HG02571 (cell line): ENCODE data around the gene AEN.

Experiments used
- ATAC-seq: cut with Tn5 transposase; IDR thresholded peaks from one replicate; pipeline ENCODE4 v1.9.1; 2021; ENCODE audit warnings: mild to moderate bottlenecking, moderate library complexity; ENCODE audit not compliant: unreplicated experiment

The AEN gene

GRCh38 chr15:88620995-88621772 lies at the start of gene AEN:
Gene AEN (plus strand): TSS chr15:88621340. CDS start chr15:88626210, 4,870 bp downstream.
- ATAC-seq = peak; percentile 93

GRCh38 chr15:88571852-88572259 lies 49.3 kb upstream of the AEN start:
- no peak for ATAC-seq

GRCh38 chr15:88574077-88574476 lies 47.1 kb upstream of the AEN start:
- no peak for ATAC-seq

GRCh38 chr15:88574655-88575054 lies 46.5 kb upstream of the AEN start:
- no peak for ATAC-seq

GRCh38 chr15:88579322-88579721 lies 41.8 kb upstream of the AEN start:
- no peak for ATAC-seq

- no peak for ATAC-seq
These were observed 40.6 kb upstream of the AEN start for GRCh38 chr15:88580532-88580931.

- ATAC-seq = no peak
These were observed 34.6 kb upstream of the AEN start for GRCh38 chr15:88586401-88587162.

GRCh38 chr15:88590759-88591158 lies 30.4 kb upstream of the AEN start:
- no peak for ATAC-seq

- ATAC-seq = no peak
These were observed 29.8 kb upstream of the AEN start for GRCh38 chr15:88591384-88591783.

GRCh38 chr15:88603885-88604284 lies 17.3 kb upstream of the AEN start:
- no peak for ATAC-seq

- ATAC-seq = no peak
These were observed 16.6 kb upstream of the AEN start for GRCh38 chr15:88604381-88605188.

- no peak for ATAC-seq
These were observed 15.7 kb upstream of the AEN start for GRCh38 chr15:88605189-88606069.

- no peak for ATAC-seq
These were observed 14.9 kb upstream of the AEN start for GRCh38 chr15:88606070-88606794.

GRCh38 chr15:88607951-88608350 lies 13.2 kb upstream of the AEN start:
- ATAC-seq = no peak

GRCh38 chr15:88608607-88609181 lies 12.4 kb upstream of the AEN start:
- ATAC-seq = no peak

GRCh38 chr15:88609344-88610090 lies 11.6 kb upstream of the AEN start:
- ATAC-seq = no peak

GRCh38 chr15:88610701-88611231 lies 10.4 kb upstream of the AEN start:
- ATAC-seq = no peak

- no peak for ATAC-seq
These were observed 8.8 kb upstream of the AEN start for GRCh38 chr15:88612186-88612796.
